OCI-LY3 (cell line): ENCODE measurements around the gene ALKBH2.

Experiments used
- H2AFZ ChIP-seq: fragments of 200-600, 300-600 bp; shearing (Covaris generic); 2 replicates; pipeline ENCODE4 v1.6.0; 2014; ENCODE audit warnings: antibody characterized with exemption, low read depth, low read length
- H3K27ac ChIP-seq: fragments of 200-600, 300-600 bp; sonication (generic); 2 replicates; pipeline ENCODE4 v1.5.1; 2014; ENCODE audit warnings: mild to moderate bottlenecking, low read length, moderate library complexity, mixed read lengths
- H3K27me3 ChIP-seq: fragments of 200-600, 300-600 bp; sonication (generic); 2 replicates; pipeline ENCODE4 v1.6.1; 2014; ENCODE audit warnings: low read depth, low read length, mixed read lengths
- H3K36me3 ChIP-seq: fragments of 200-600, 300-600 bp; sonication (generic); replicated peaks from 2 replicates; pipeline ENCODE3; 2014; ENCODE audit warnings: low read depth, low read length, mixed read lengths
- H3K4me1 ChIP-seq: fragments of 300-600, 200-600 bp; sonication (generic); 2 replicates; pipeline ENCODE4 v1.6.1; 2014; ENCODE audit warnings: low read length, mixed read lengths
- H3K4me2 ChIP-seq: fragments of 200-600, 300-600 bp; sonication (generic); 2 replicates; pipeline ENCODE4 v1.6.1; 2014; ENCODE audit warnings: low read length, mixed read lengths
- H3K4me3 ChIP-seq: fragments of 300-600, 200-600 bp; sonication (generic); 2 replicates; pipeline ENCODE4 v1.5.1; 2014; ENCODE audit warnings: antibody characterized with exemption, mild to moderate bottlenecking, low read length, moderate library complexity
- H3K79me2 ChIP-seq: fragments of 300-600, 200-600 bp; shearing (Covaris generic); 2 replicates; pipeline ENCODE4 v1.6.1; 2014; ENCODE audit warnings: mild to moderate bottlenecking, low read length, mixed read lengths
- H3K9ac ChIP-seq: fragments of 300-600, 200-600 bp; shearing (Covaris generic); 2 replicates; pipeline ENCODE4 v1.6.0; 2014; ENCODE audit warnings: mild to moderate bottlenecking, low read length, moderate library complexity
- H3K9me3 ChIP-seq: fragments of 200-600, 300-600 bp; shearing (Covaris generic); 2 replicates; pipeline ENCODE4 v1.6.1; 2014; ENCODE audit warnings: low read length, mixed read lengths; ENCODE audit not compliant: insufficient read depth
- H4K20me1 ChIP-seq: fragments of 200-600, 300-600 bp; sonication (generic); 2 replicates; pipeline ENCODE4 v1.6.1; 2016; ENCODE audit warnings: low read length, mixed read lengths; ENCODE audit not compliant: insufficient read depth
- EZH2phosphoT487 ChIP-seq: fragments of 200-600 bp; shearing (Covaris generic); IDR thresholded peaks from 2 replicates; pipeline ENCODE4 v1.6.1; 2018; ENCODE audit warnings: antibody characterized with exemption, mixed run types, low read depth
- TF ChIP-seq, protein P1 (sequence below): fragments of 200-600, 300-600 bp; sonication (generic); IDR thresholded peaks from 2 replicates; pipeline ENCODE4 v1.5.1; 2014; ENCODE audit warnings: antibody characterized with exemption, low read length, low read depth

Gene ALKBH2

DNA sequence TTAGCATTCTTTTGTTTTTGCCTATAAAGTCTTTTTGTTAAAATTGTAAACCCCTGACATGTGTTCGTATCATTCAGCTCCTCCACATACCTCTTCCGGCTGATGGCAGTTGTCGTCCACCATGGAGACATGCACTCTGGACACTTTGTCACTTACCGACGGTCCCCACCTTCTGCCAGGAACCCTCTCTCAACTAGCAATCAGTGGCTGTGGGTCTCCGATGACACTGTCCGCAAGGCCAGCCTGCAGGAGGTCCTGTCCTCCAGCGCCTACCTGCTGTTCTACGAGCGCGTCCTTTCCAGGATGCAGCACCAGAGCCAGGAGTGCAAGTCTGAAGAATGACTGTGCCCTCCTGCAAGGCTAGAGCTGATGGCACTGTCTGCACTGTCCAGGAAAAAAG lies 7.7 kb downstream of the ALKBH2 start:
- Histone ChIP-seq H3K4me2 (no peak overlapping the region), H3K79me2 (peaks cover 9% of the 10 kb centered on the region; the same call in 1 of the 2 replicates), H2AFZ (no peak overlapping the region), H3K27me3 (no peaks in the 10 kb centered on the region), H4K20me1 (no peaks in the 10 kb centered on the region), H3K9ac (no peak overlapping the region), H3K27ac (no peak overlapping the region), H3K4me1 (no peaks in the 10 kb centered on the region), H3K9me3 (no peaks in the 10 kb centered on the region), H3K4me3 (no peak overlapping the region), H3K36me3 (peaks cover 42% of the 10 kb centered on the region)
- no peak for TF ChIP-seq EZH2phosphoT487
- TF ChIP-seq, protein P1, sequence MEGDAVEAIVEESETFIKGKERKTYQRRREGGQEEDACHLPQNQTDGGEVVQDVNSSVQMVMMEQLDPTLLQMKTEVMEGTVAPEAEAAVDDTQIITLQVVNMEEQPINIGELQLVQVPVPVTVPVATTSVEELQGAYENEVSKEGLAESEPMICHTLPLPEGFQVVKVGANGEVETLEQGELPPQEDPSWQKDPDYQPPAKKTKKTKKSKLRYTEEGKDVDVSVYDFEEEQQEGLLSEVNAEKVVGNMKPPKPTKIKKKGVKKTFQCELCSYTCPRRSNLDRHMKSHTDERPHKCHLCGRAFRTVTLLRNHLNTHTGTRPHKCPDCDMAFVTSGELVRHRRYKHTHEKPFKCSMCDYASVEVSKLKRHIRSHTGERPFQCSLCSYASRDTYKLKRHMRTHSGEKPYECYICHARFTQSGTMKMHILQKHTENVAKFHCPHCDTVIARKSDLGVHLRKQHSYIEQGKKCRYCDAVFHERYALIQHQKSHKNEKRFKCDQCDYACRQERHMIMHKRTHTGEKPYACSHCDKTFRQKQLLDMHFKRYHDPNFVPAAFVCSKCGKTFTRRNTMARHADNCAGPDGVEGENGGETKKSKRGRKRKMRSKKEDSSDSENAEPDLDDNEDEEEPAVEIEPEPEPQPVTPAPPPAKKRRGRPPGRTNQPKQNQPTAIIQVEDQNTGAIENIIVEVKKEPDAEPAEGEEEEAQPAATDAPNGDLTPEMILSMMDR: no peak

GRCh38 chr12:109084425-109084824 lies 8.8 kb downstream of the ALKBH2 start:
- H3K79me2 ChIP-seq: no peaks in the 10 kb centered on the region
- H3K4me2 ChIP-seq: no peak overlapping the region
- no peaks in the 10 kb centered on the region for H3K4me1 ChIP-seq
- no peaks in the 10 kb centered on the region for H4K20me1 ChIP-seq
- no peak overlapping the region for H3K4me3 ChIP-seq
- no peak overlapping the region for H2AFZ ChIP-seq
- H3K9ac ChIP-seq: no peak overlapping the region
- H3K27me3 ChIP-seq: no peaks in the 10 kb centered on the region
- H3K36me3 ChIP-seq: peaks cover 34% of the 10 kb centered on the region
- no peak for TF ChIP-seq EZH2phosphoT487
- TF ChIP-seq, protein P1: no peak
- H3K9me3 ChIP-seq: no peaks in the 10 kb centered on the region
- H3K27ac ChIP-seq: no peak overlapping the region

DNA sequence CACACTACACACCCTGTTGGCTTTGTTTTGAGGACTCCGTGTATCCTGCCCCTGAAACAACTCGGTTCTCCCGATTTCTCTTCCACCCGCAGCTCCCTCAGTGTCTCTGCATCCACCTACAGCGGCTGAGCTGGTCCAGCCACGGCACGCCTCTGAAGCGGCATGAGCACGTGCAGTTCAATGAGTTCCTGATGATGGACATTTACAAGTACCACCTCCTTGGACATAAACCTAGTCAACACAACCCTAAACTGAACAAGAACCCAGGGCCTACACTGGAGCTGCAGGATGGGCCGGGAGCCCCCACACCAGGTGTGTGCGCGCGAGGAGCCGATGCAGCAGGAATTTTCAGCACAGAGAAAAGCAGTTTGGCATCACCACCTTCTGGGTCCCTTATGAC lies 10.5 kb downstream of the ALKBH2 start:
- Histone ChIP-seq H2AFZ (no peak overlapping the region), H3K4me3 (no peak overlapping the region), H3K4me1 (no peaks in the 10 kb centered on the region), H3K27ac (no peak overlapping the region), H4K20me1 (no peaks in the 10 kb centered on the region), H3K36me3 (peaks cover 25% of the 10 kb centered on the region), H3K79me2 (no peaks in the 10 kb centered on the region), H3K4me2 (no peak overlapping the region), H3K27me3 (no peaks in the 10 kb centered on the region), H3K9ac (no peak overlapping the region), H3K9me3 (no peaks in the 10 kb centered on the region)
- TF ChIP-seq, protein P1: no peak

- no peaks in the 10 kb centered on the region for H3K79me2 ChIP-seq
These were observed 18.4 kb downstream of the ALKBH2 start for GRCh38 chr12:109074866-109075265.

More at GRCh38 chr12:109074866-109075265, 18.4 kb downstream of the ALKBH2 start:
- Histone ChIP-seq H3K36me3 (peaks cover 8% of the 10 kb centered on the region), H3K9ac (no peak overlapping the region), H3K4me3 (no peak overlapping the region), H4K20me1 (no peaks in the 10 kb centered on the region), H3K4me1 (no peaks in the 10 kb centered on the region), H3K9me3 (no peaks in the 10 kb centered on the region), H3K4me2 (no peak overlapping the region), H2AFZ (no peak overlapping the region), H3K27ac (no peak overlapping the region), H3K27me3 (no peaks in the 10 kb centered on the region)
- TF ChIP-seq, protein P1: no peak
- TF ChIP-seq EZH2phosphoT487: no peak
